Esophagus muscularis mucosa (tissue), 4 donors: ENCODE data around the gene ZNF683. TPM values are rescaled to one million over a fixed set of nuclear protein-coding genes. Genes with fewer than 3 reads are reported as not detected.

Experiments
- DNase-seq: peaks from one replicate; pipeline ENCODE4 v3.0.0-alpha.2; 2017; ENCODE audit errors: extremely low spot score
- H3K27ac ChIP-seq, 4 donors: fragments of 200-600 bp; sonication (generic); replicated peaks in 1 of 4; 1 replicate in 3 of 4; 2 replicates in 1 of 4; pipeline ENCODE4 v1.5.1; 2016 to 2019; ENCODE audit warnings: mild to moderate bottlenecking in 1 of 4
- H3K27me3 ChIP-seq, 4 donors: fragments of 200-600 bp; sonication (generic); one replicate each; pipeline versions ENCODE4 v1.5.1 to v1.6.0; 2016 to 2019
- H3K36me3 ChIP-seq, 4 donors: fragments of 200-600 bp; sonication (generic); one replicate each; pipeline ENCODE4 v1.5.1; 2016 to 2019
- H3K4me1 ChIP-seq, 4 donors: fragments of 200-600 bp; sonication (generic); one replicate each; pipeline ENCODE4 v1.5.1; 2016 to 2019
- H3K4me3 ChIP-seq, 4 donors: fragments of 200-600 bp; sonication (generic); 1 replicate in 2 of 4; 2 replicates in 2 of 4; pipeline ENCODE4 v1.5.1; 2016 to 2019; ENCODE audit warnings: mild to moderate bottlenecking in 4 of 4, moderate library complexity in 1 of 4
- H3K9me3 ChIP-seq, 4 donors: fragments of 200-600 bp; sonication (generic); 1 replicate in 3 of 4; 2 replicates in 1 of 4; pipeline ENCODE4 v1.5.1; 2016 to 2019
- CTCF ChIP-seq, 3 experiments: fragments of 200-600 bp in 2 of 3; fragments of 450-650 bp in 1 of 3; sonication (generic) in 2 of 3; IDR thresholded peaks; one replicate each; pipeline ENCODE4 v1.5.1; 2017 to 2019; ENCODE audit warnings: antibody characterized with exemption in 3 of 3, mild to moderate bottlenecking in 2 of 3, moderate library complexity in 1 of 3
- EP300 ChIP-seq: sonication (generic); formaldehyde crosslinking; IDR thresholded peaks from one replicate; pipeline ENCODE4 v1.6.1; 2017; ENCODE audit warnings: antibody characterized with exemption
- POLR2A ChIP-seq: fragments of 450-650 bp; IDR thresholded peaks from one replicate; pipeline ENCODE4 v1.6.1; 2017; ENCODE audit warnings: antibody characterized with exemption, moderate library complexity, mild to moderate bottlenecking, low read depth
- POLR2AphosphoS5 ChIP-seq, 2 donors: sonication (generic); formaldehyde crosslinking; IDR thresholded peaks; one replicate each; pipeline ENCODE4 v1.6.1; 2017; ENCODE audit warnings: antibody characterized with exemption in 2 of 2
- WGBS: methylation state at CpG from one replicate; pipeline ENCODE4 v1.1.5; 2018; 5-methylcytosine and 5-hydroxymethylcytosine counted together
- intact Hi-C: fragments of 100-400 bp; cut with DNase I; formaldehyde crosslinking; loops from one replicate; pipeline ENCODE4 v1.15.1; 2023
- total RNA-seq, 4 donors: library from RNA; depleted of rRNA; stranded (reverse); fragments of >200 nt; gene quantifications; one replicate each; pipeline versions ENCODE4 v1.1.0 to v1.2.1, GENCODE V29; 2016

Gene ZNF683
- total RNA-seq, 4 donors from 2014 or later: not detected

DNA sequence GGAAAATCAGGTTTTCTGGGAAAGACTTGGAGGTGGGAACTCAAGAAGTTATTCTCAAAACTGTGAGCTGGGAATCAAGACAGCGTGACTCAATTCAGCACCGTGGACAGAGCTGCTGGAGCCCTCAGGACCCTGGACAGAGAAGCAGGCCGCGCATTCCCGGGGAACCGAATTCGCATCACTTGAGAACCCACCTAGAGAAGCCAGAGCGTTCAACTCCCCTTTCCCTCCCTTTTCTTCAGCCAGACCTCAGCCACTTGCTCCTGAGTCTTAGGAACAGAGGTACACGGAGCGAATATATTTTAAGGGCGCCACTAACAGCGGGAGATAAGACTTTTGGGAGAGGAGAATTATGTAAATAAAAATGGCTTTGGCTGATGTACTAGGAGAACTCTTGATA, 36.1 kb upstream of the ZNF683 start:
- DNase-seq: no peak
- peaks cover 11 to 52% (median 39%) of the 10 kb centered on the region in 4 donors for H3K27me3 ChIP-seq

DNA sequence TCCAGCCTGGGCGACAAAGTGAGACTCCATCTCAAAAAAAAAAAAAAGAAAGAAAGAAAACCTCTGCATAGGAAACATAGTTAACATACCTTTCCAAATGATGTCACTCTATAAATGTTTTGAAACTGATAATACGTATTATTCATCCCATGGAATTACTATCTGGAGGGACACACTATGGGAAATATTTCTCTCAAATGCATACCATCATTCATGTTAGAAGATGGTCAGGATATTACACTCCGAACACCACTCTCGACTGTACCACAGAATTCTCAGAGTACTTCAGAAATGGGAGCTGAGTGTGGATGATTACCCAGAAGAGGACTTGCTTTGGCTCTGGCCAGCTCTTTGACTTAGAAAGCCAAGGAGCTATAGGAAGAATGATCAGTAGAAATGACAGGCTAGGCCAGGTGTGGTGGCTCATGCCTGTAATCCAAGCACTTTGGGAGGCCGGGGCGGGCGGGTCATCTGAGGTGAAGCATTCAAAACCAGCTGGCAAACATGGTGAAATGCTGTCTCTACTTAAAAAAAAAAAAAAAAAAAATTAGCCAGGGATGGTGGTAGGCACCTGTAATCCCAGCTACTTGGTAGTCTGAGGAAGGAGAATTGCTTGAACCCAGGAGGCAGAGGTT, 32.8 kb upstream of the ZNF683 start:
- peaks cover 0 to 8% (median 1%) of the 10 kb centered on the region in 4 donors for H3K4me1 ChIP-seq
- TF ChIP-seq EP300: no peak
- TF ChIP-seq POLR2AphosphoS5 (IDR thresholded peaks at IDR 0.05): no peak
- no peak for TF ChIP-seq CTCF (IDR thresholded peaks at IDR 0.05)
- no peak for TF ChIP-seq POLR2A

More for the DNA sequence above, 36.1 kb upstream of the ZNF683 start:
- Histone ChIP-seq H3K9me3 (no peaks in the 10 kb centered on the region), H3K4me3 (no peak overlapping the region), H3K27ac (no peak overlapping the region), H3K4me1 (peaks cover 0 to 8% (median 1%) of the 10 kb centered on the region in 4 donors), H3K36me3 (no peaks in the 10 kb centered on the region)
- WGBS: 14% methylated on average over 12 of the region's 12 CpGs
- TF ChIP-seq POLR2A: no peak
- peak in 1 of 2 donors; percentile 52 for TF ChIP-seq POLR2AphosphoS5 (IDR thresholded peaks at IDR 0.05)
- no peak for TF ChIP-seq CTCF (IDR thresholded peaks at IDR 0.05)
- TF ChIP-seq EP300: no peak
- intact Hi-C loops: no loop called here

DNA sequence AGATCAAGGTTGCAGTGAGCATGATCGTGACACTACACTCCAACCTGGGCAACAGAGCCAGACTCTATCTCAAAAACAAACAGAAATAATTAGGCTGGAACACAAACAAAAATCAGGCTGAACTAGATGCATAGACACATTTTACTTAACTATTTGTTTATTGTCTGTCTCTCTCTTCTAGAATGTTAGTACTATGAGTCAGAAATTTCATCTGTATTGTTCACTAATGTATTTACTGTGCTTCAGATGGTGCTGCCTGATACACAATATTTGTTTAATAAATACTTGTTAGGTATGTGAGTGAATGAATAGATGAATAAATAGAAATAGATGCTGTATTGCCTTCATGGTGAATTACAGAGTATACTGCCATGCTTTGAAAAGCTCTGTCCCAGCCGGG, 32.1 kb upstream of the ZNF683 start:
- no peak for DNase-seq
- no peak overlapping the region for H3K27ac ChIP-seq
- H3K4me1 ChIP-seq: peaks cover 0 to 8% (median 1%) of the 10 kb centered on the region in 4 donors
- no peaks in the 10 kb centered on the region for H3K36me3 ChIP-seq
- peaks cover 0 to 32% (median 6%) of the 10 kb centered on the region in 4 donors for H3K27me3 ChIP-seq
- intact Hi-C loops: no loop called here
- no peak overlapping the region for H3K4me3 ChIP-seq
- no peak for TF ChIP-seq CTCF (IDR thresholded peaks at IDR 0.05)
- TF ChIP-seq POLR2A: no peak
- no peak for TF ChIP-seq POLR2AphosphoS5 (IDR thresholded peaks at IDR 0.05)
- no peak for TF ChIP-seq EP300
- 89% methylated on average over 2 of the region's 2 CpGs for whole genome bisulfite sequencing
- no peaks in the 10 kb centered on the region for H3K9me3 ChIP-seq

More for the DNA sequence above, 32.8 kb upstream of the ZNF683 start:
- Histone ChIP-seq H3K27ac (no peak overlapping the region), H3K36me3 (no peaks in the 10 kb centered on the region), H3K27me3 (peaks cover 0 to 39% (median 12%) of the 10 kb centered on the region in 4 donors), H3K4me3 (no peak overlapping the region), H3K9me3 (no peaks in the 10 kb centered on the region)
- intact Hi-C loops: no loop called here
- no peak for DNase-seq
- WGBS: 77% methylated on average over 7 of the region's 7 CpGs

- 25% methylated on average over 4 of the region's 4 CpGs for WGBS
- no peak for TF ChIP-seq POLR2A
- H3K4me1 ChIP-seq: peaks cover 0 to under 1% (median 0%) of the 10 kb centered on the region in 4 donors
- peaks cover 0 to 23% (median 0%) of the 10 kb centered on the region in 4 donors for H3K27me3 ChIP-seq
- H3K36me3 ChIP-seq: no peaks in the 10 kb centered on the region
- H3K9me3 ChIP-seq: no peaks in the 10 kb centered on the region
- no peak overlapping the region for H3K27ac ChIP-seq
- intact Hi-C loops: no loop called here
- DNase-seq: no peak
- H3K4me3 ChIP-seq: no peak overlapping the region
Observed at GRCh38 chr1:26403656-26404055, 31.1 kb upstream of the ZNF683 start.

GRCh38 chr1:26401891-26402290, 29.3 kb upstream of the ZNF683 start:
- no peak overlapping the region for H3K27ac ChIP-seq
- H3K4me3 ChIP-seq: no peak overlapping the region
- no peaks in the 10 kb centered on the region for H3K9me3 ChIP-seq
- peaks cover 0 to 23% (median 0%) of the 10 kb centered on the region in 4 donors for H3K27me3 ChIP-seq
- no peaks in the 10 kb centered on the region for H3K36me3 ChIP-seq
- WGBS: 75% methylated on average over 3 of the region's 3 CpGs
- TF ChIP-seq POLR2AphosphoS5 (IDR thresholded peaks at IDR 0.05): no peak
- no peak for TF ChIP-seq CTCF (IDR thresholded peaks at IDR 0.05)
- TF ChIP-seq EP300: no peak
- H3K4me1 ChIP-seq: no peaks in the 10 kb centered on the region
- DNase-seq: no peak
- intact Hi-C loops: no loop called here
